ENCODE measurements around the gene NOB1.

DNA sequence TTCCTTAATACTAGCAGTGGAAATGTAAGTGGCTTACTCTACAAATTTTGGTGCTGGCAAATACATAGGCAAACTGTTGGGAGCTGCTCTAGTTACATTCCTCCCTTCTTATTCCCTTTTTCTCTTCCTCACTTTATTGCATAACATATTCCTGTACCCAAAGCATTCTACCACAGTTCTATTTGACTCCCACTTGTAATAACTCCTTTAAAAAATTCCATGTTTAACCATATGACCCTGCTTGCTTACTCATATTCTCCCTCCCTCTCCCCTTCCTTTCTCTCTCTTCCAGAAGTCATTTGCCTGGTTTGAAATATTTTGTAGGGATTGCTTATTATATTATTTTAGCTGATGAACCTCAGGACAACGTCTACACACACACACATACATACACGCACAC is 51.1 kb downstream of the NOB1 start:
- TF ChIP-seq, protein P1, sequence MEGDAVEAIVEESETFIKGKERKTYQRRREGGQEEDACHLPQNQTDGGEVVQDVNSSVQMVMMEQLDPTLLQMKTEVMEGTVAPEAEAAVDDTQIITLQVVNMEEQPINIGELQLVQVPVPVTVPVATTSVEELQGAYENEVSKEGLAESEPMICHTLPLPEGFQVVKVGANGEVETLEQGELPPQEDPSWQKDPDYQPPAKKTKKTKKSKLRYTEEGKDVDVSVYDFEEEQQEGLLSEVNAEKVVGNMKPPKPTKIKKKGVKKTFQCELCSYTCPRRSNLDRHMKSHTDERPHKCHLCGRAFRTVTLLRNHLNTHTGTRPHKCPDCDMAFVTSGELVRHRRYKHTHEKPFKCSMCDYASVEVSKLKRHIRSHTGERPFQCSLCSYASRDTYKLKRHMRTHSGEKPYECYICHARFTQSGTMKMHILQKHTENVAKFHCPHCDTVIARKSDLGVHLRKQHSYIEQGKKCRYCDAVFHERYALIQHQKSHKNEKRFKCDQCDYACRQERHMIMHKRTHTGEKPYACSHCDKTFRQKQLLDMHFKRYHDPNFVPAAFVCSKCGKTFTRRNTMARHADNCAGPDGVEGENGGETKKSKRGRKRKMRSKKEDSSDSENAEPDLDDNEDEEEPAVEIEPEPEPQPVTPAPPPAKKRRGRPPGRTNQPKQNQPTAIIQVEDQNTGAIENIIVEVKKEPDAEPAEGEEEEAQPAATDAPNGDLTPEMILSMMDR (IDR thresholded peaks at IDR 0.05): no peak
- no peak for TF ChIP-seq POLR2A (IDR thresholded peaks at IDR 0.05)
